ENCODE measurements around the gene PKMYT1.

PKMYT1 gene

GRCh38 chr16:2971985-2972784 is 8.1 kb downstream of the PKMYT1 start:
- no peak for DNase-seq

DNA sequence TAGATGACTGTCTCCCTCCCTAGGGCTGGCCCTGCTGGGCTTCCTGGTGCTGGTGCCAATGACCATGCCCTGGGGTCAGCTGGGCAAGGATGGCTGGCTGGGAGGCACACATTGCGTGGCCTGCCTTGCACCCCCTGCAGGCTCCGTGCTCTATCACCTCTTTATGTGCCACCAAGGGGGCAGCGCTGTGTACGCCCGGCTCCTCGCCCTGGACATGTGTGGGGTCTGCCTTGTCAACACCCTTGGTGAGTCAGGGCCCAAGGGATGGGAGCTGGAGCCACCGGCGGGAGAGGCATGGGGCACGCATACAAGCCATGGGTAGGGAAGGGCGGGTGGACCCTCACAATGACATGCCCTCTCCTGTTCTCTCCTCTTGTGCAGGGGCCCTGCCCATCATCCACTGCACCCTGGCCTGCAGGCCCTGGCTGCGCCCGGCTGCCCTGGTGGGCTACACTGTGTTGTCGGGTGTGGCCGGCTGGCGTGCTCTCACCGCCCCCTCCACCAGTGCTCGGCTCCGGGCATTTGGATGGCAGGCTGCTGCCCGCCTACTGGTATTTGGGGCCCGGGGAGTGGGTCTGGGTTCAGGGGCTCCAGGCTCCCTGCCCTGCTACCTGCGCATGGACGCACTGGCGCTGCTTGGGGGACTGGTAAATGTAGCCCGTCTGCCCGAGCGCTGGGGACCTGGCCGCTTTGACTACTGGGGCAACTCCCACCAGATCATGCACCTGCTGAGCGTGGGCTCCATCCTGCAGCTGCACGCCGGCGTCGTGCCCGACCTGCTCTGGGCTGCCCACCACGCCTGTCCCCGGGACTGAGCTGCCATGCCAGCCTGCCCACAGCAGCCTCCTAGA is 8.9 kb downstream of the PKMYT1 start:
- DNase-seq: no peak

DNA sequence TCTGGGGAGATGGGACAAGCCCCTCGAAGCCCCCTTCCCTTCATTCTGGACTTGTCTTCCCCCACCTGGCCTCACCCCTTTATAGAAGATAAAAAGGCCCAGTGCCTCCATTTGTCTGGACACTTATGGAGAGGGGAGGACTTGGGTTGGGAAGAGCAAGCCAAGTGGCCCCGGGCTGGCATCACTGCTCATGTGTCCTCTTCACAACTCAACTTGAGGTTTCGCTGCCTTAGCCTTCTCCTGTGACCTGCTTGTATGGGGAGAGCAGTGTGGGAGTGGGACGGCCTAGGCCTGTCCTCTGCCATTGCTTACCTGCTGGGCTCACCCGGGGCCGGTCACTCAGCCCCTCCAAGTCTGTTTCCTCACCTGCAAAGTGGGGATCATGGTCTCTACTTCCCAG is 9.7 kb downstream of the PKMYT1 start:
- no peak for DNase-seq

GRCh38 chr16:2969545-2970521 is 10.4 kb downstream of the PKMYT1 start:
- DNase-seq: peak; percentile 85

- DNase-seq: peak; percentile 94
These were observed 11.3 kb downstream of the PKMYT1 start, which contains the start of gene PAQR4 for GRCh38 chr16:2968738-2969544. Gene PAQR4, plus strand, starts transcription at chr16:2969348. Its CDS starts 327 bp downstream, at chr16:2969675.

DNA sequence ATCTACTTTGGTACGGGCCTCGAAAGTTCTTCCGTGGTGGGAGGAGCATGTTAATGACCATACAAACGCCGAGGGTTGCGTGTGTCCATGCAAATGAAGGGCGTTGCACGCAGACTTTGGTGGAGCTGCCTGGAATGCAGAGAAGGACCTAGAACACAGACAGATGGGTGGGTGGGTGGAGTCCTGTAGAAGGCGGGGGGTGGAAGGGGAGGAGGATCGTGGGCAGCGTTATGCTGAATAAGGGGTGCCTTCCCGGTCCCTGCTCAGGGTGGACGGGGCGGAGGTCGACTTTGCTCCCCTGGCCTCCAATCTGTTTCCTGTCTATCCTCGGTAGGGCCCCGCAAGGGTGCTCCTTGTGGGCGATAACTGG is 11.9 kb downstream of the PKMYT1 start:
- no peak for DNase-seq

- DNase-seq: no peak
These were observed 12.5 kb downstream of the PKMYT1 start for GRCh38 chr16:2967721-2968161.

GRCh38 chr16:2967211-2967631 is 13.0 kb downstream of the PKMYT1 start:
- DNase-seq: no peak

DNA sequence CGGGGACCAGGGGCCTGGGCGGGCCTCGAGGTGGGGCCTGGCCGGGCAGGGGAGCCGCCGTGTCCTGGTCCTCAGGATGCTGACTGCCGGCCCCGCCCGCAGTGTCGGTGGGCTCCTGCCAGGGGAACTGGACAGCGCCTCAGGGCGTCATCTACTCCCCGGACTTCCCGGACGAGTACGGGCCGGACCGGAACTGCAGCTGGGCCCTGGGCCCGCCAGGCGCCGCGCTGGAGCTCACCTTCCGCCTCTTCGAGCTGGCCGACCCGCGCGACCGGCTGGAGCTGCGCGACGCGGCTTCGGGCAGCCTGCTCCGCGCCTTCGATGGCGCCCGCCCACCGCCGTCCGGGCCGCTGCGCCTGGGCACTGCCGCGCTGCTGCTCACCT is 13.4 kb downstream of the PKMYT1 start:
- no peak for DNase-seq

GRCh38 chr16:2966043-2966807 is 14.0 kb downstream of the PKMYT1 start:
- no peak for DNase-seq

- DNase-seq: peak; percentile 94
These were observed 15.5 kb downstream of the PKMYT1 start for GRCh38 chr16:2964475-2965336.

DNA sequence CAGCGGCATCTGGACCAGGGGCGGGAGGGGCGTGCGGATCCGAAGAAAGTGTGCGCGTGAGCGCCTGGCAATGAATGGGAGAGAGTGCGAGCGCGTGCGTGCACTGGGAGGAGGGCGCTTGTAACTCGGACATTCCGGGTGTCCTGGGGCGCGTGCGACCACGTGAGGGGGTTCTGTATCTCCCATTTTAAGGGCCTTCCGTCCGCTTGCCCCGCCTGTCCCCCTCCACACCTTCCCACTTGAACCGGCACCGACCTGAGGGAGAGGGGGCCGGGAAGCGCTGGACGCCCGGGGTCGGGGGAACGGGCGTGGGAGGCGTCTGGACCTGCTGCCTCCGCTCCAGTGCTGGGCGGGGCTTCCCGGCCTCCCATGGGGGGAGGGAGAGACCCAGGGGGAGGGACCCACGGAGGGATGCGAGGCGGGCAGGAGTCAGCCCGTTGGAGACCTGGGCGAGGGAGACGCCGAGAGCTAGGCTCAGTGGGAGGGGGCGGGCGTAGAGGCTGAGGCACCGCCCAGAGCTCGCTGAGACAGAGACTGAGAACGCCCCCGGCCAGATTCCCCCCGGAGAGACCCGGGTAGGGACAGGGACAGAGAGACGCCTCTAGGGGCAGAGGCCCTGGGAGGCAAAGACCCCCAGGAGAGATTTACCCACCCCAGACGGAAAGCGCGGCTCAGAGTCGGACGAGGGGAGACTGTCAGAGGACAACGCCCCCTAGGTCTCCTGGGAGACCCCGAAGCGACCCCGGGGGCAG is 16.3 kb downstream of the PKMYT1 start, which contains the start of gene KREMEN2:
KREMEN2 (plus strand) TSS at position 553 of the 752 bp plus-strand sequence. CDS start 246 bp downstream, outside the sequence.
- DNase-seq: peak; percentile 96

DNA sequence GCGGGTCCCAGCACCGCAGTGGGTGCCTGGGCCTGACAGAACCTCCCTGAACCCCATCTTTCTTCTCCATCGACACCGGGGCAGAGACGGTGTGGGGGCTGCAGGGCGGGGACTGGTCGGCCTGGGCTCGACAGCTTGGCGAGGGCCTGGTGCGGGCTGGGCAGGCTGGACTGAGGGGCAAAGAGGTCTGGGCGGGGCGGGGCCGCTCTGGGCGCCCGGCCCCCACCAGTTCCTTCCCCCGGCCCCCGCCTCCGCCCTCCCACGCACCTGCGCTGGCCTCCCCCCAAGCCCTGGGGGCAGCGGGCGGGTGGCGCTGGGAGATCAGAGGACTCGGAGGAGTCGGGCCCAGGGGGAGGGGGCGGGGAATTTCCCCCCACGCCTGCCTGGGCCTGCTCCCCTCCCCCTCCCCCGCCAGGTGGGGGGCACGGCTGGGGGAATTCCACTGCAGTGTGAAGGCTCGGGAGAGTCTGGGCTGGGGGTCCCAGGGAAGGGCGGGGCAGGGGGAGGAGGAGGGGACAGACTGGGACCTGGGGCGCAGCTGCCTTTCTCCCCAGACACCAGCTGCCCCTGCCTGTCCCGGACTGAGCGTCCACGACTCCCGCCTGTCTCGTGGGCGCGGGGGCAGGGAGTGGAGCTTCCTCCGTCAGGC is 17.0 kb downstream of the PKMYT1 start:
- peak; percentile 69 for DNase-seq

- DNase-seq: no peak
These were observed 17.7 kb downstream of the PKMYT1 start for GRCh38 chr16:2962334-2963073.

DNA sequence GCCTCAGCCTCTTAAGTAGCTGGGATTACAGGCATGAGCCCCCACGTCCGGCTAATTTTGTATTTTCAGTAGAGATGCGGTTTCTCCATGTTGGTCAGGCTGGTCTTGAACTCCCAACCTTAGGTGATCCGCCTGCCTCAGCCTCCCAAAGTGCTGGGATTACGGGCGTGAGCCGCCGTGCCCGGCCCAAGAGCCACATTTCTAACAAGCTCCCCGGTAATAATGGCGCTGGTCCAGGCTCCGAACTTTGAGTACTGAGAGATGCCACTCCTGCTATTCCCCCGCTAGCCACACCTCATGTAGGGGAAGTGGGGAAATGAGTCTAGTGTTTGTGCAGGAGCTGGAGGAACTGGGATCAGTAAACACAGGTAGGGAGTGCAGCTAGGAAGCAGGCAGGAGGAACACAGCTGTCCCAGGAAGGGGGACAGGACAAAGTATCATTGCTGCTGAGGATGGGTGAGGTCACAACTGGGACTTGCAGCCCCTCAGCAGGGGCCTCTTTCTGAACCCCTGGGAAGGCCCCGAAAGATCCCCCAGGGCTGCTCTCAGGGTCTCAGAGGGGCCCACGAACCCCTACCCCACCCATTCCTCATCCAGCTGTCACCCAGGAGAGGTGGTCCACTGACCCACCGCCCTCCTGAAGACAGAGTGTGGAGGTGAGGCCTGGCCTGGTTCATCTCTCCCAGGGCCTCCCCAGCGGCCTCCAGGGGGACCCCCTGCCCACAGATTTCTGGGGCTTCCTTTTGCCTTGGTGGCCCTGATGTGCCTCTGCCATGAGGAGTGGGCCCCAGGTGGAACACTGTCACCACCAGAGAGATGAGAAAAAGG is 19.8 kb downstream of the PKMYT1 start:
- no peak for DNase-seq

DNA sequence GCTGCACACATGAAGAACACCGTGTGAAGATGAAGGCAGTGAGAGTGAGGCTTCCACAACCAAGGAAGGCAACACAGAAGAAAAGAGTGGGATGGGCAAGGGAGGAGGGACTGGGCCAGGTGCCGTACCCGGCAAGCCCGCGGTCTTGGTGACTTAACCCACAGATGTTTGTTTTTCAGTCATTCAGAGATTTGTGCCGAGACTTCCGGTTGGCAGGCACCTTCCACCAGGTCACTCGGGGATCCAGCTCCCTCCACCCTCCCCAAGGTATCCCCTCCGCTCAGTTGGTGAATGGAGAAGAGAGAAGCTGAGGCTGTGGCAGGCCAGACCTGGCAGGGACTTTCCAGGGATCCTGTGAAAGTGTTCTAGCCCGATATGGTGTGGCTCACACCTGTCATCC is 21.0 kb downstream of the PKMYT1 start:
- DNase-seq: no peak

DNA sequence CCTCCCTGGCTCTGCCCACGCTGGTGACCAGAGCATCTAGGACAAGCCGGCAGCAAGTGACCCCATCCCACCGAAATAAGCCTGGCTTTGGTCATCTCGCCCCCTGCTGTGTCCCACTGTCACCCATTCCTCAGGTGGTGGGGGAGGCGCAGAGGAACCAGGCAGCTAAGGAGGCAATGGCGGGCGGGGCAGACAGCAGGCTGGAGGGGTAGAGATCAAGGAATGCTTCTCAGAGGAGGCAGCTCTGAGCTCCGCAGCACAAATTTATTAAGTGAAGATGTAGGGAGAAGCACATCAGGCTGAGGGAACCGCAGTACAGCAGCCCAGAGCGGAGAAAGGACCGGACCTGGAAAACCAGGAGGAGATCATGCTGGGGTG is 23.7 kb downstream of the PKMYT1 start:
- DNase-seq: no peak
